ENCODE results near the gene CTXN1. TPM values are rescaled to one million over a fixed set of nuclear protein-coding genes. Genes with fewer than 3 reads are reported as not detected.
A peak's percentile ranks its signal among the peaks of the same experiment; 100 is the strongest.

Gene CTXN1
- total RNA-seq, 1 experiment from 2014 or later = 71.7 TPM

DNA sequence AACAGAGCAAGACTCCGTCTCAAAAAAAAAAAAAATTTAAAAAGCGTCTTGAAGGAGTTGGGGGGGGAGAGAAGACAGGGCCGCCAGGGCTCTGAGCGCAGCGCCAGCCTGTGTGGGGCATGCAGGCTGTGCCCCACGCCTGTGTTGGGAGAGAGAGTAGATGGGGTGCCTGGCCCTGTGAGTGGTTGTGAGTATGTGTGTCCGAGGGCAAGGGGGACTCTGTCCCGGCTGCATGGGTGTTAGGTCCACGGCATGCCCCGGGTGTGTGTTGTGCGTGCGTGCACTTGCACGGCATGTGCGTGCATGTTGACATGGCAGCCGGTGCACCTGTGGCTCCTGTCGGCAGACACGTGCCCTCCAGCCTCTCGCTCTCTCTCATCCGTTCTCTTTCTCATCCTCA is 18.8 kb downstream of the CTXN1 start:
- no TSS peak for BruUV-seq (replicated peaks)
- Histone ChIP-seq H3K9me3 (ENCODE audit: low read depth, low read length, poor library complexity, severe bottlenecking) (no peaks in the 10 kb centered on the region), H3K4me3 (ENCODE audit: low read depth, low read length, poor library complexity, severe bottlenecking) (no peak overlapping the region), H3K4me1 (ENCODE audit: insufficient read depth, low read length, poor library complexity, severe bottlenecking) (peaks cover 13% of the 10 kb centered on the region), H3K27me3 (replicated peaks; ENCODE audit: insufficient read depth, low read depth, low read length, poor library complexity) (no peaks in the 10 kb centered on the region), H3K27ac (ENCODE audit: low read depth, low read length, poor library complexity, severe bottlenecking) (no peak overlapping the region), H3K36me3 (ENCODE audit: insufficient read depth, low read length, poor library complexity, severe bottlenecking) (peaks cover 28% of the 10 kb centered on the region)
- ChIA-PET CTCF (no interaction called here), POLR2A (ENCODE audit: low non-redundant PET) (interaction anchor here (0.6 kb wide), 1 partner anchor 713 kb away, joined by 3 read pairs; no protein-coding TSS in a partner anchor)
- TF ChIP-seq, protein P1, sequence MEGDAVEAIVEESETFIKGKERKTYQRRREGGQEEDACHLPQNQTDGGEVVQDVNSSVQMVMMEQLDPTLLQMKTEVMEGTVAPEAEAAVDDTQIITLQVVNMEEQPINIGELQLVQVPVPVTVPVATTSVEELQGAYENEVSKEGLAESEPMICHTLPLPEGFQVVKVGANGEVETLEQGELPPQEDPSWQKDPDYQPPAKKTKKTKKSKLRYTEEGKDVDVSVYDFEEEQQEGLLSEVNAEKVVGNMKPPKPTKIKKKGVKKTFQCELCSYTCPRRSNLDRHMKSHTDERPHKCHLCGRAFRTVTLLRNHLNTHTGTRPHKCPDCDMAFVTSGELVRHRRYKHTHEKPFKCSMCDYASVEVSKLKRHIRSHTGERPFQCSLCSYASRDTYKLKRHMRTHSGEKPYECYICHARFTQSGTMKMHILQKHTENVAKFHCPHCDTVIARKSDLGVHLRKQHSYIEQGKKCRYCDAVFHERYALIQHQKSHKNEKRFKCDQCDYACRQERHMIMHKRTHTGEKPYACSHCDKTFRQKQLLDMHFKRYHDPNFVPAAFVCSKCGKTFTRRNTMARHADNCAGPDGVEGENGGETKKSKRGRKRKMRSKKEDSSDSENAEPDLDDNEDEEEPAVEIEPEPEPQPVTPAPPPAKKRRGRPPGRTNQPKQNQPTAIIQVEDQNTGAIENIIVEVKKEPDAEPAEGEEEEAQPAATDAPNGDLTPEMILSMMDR (conservative IDR thresholded peaks at IDR 0.05; ENCODE audit: low read depth, low read length) = no peak
- intact Hi-C loops (cut with micrococcal nuclease; ENCODE audit: unreplicated experiment) = no loop called here
- no peak for DNase-seq (ENCODE audit: low spot score)

DNA sequence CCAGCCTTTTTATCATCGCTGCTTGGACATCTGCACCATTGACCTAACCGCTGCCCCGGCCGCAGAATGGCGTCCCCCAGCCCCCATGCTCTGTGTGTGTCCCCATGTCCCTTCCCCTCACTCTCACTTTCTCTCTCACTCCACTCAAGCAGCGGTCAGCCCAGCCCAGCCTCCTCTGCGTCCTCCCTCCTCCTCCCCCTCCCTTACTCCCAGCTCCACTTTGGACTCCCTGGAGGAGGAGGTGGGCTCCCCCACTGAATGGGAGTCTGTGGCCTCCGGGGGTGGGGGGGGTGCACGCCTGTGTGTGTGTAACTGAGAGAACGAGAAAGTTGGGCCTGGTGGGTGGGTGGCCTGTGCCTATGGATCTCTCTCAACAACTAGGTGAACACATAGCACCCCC is 20.1 kb downstream of the CTXN1 start:
- intact Hi-C loops (cut with micrococcal nuclease; ENCODE audit: unreplicated experiment) = no loop called here
- ChIA-PET POLR2A (ENCODE audit: low non-redundant PET) (no interaction called here), CTCF (no interaction called here)
- Histone ChIP-seq H3K9me3 (ENCODE audit: low read depth, low read length, poor library complexity, severe bottlenecking) (no peaks in the 10 kb centered on the region), H3K4me3 (ENCODE audit: low read depth, low read length, poor library complexity, severe bottlenecking) (no peak overlapping the region), H3K4me1 (ENCODE audit: insufficient read depth, low read length, poor library complexity, severe bottlenecking) (peaks cover 13% of the 10 kb centered on the region), H3K36me3 (ENCODE audit: insufficient read depth, low read length, poor library complexity, severe bottlenecking) (peaks cover 20% of the 10 kb centered on the region), H3K27me3 (replicated peaks; ENCODE audit: insufficient read depth, low read depth, low read length, poor library complexity) (no peaks in the 10 kb centered on the region), H3K27ac (ENCODE audit: low read depth, low read length, poor library complexity, severe bottlenecking) (peak overlapping the region; percentile 77)
- no TSS peak for BruUV-seq (replicated peaks)
- no peak for DNase-seq (ENCODE audit: low spot score)
- TF ChIP-seq, protein P1 (conservative IDR thresholded peaks at IDR 0.05; ENCODE audit: low read depth, low read length) = no peak

DNA sequence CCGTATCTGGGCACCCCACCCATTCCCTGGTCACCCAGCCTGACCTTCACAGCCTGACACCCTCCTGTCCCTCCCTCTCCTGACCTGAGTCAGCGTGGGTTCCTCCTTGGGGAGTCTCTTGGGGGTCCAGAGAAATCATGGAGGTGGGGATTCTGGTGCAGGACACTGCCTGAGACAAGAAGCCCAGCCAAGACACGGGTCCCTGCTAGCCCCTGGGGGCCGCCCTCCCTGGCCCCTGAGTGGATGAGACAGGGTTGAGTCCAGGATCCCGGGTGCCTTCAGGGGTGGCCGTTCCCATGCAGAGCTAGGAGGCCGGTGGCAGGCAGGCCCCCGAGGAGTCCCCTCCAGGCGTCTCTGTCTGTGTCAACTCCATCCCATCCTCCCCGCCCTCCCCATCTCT is 20.7 kb downstream of the CTXN1 start:
- intact Hi-C loops (cut with micrococcal nuclease; ENCODE audit: unreplicated experiment) = no loop called here
- H3K4me1 ChIP-seq (ENCODE audit: insufficient read depth, low read length, poor library complexity, severe bottlenecking) = peaks cover 13% of the 10 kb centered on the region
- TF ChIP-seq, protein P1 (conservative IDR thresholded peaks at IDR 0.05; ENCODE audit: low read depth, low read length) = no peak
- no peak for TF ChIP-seq EZH2 (IDR thresholded peaks at IDR 0.05; ENCODE audit: borderline replicate concordance, low read depth, low read length, poor library complexity, severe bottlenecking)
- H3K36me3 ChIP-seq (ENCODE audit: insufficient read depth, low read length, poor library complexity, severe bottlenecking) = peaks cover 14% of the 10 kb centered on the region
- H3K9me3 ChIP-seq (ENCODE audit: low read depth, low read length, poor library complexity, severe bottlenecking) = no peaks in the 10 kb centered on the region
- H3K27me3 ChIP-seq (replicated peaks; ENCODE audit: insufficient read depth, low read depth, low read length, poor library complexity) = no peaks in the 10 kb centered on the region
- ChIA-PET POLR2A (ENCODE audit: low non-redundant PET) (no interaction called here), CTCF (no interaction called here)
- no TSS peak for BruUV-seq (replicated peaks)
- no peak for DNase-seq (ENCODE audit: low spot score)
- peak overlapping the region; percentile 92 for H3K4me3 ChIP-seq (ENCODE audit: low read depth, low read length, poor library complexity, severe bottlenecking)
- peak overlapping the region; percentile 77 for H3K27ac ChIP-seq (ENCODE audit: low read depth, low read length, poor library complexity, severe bottlenecking)
